K562 (cell line): Measurements from ENCODE around the gene TOX2. TPM values are rescaled to one million over a fixed set of nuclear protein-coding genes. Genes with fewer than 3 reads are reported as not detected.

Source experiments
- ATAC-seq: fragments of 200-7000 bp; cut with Tn5 transposase; 3 replicates; pipeline ENCODE4 v1.9.1; 2020; ENCODE audit warnings: moderate library complexity
- BruUV-seq: library from RNA; stranded (reverse); fragments of 400-500 nt; replicated peaks from 2 replicates; lab custom pipeline; 2021; lab: Mats Ljungman, UMichigan
- CTCF ChIA-PET: fragments of 300-600 bp; formaldehyde crosslinking; extraction: SDS; loops from one replicate; lab custom pipeline; 2021; ENCODE audit warnings: low intra/inter-chr PET ratio; lab: Yijun Ruan, JAX
- POLR2A ChIA-PET: fragments of 300-600, 350-650 bp; sonication (Branson Sonifier 250); formaldehyde crosslinking; extraction: SDS; loops from one replicate; lab custom pipeline; 2021; ENCODE audit warnings: antibody characterized with exemption, inconsistent platforms; lab: Yijun Ruan, JAX
- DNase-seq, 4 experiments: peaks; one replicate each; pipeline versions ENCODE4 v3.0.0 to v3.0.0-alpha.2; 2011 to 2018; ENCODE audit warnings: low spot score in 3 of 4, mixed read lengths in 3 of 4; ENCODE audit errors: extremely low read depth in 1 of 4
- FAIRE-seq: peaks from 2 replicates; lab custom pipeline; 2011; peaks lifted over from hg19 to GRCh38; lab: Jason Lieb, UNC
- H2AFZ ChIP-seq: 2 replicates; pipeline ENCODE4 v1.6.0; 2011; ENCODE audit warnings: low read depth, low read length, control low read depth, inconsistent platforms
- H3K27ac ChIP-seq: fragments of 200-600 bp; 3 replicates; pipeline ENCODE4 v1.8.0; 2011; ENCODE audit warnings: low read depth, mild to moderate bottlenecking, control low read depth, inconsistent platforms, low read length, moderate library complexity, mixed read lengths; ENCODE audit errors: extremely low read depth
- H3K27me3 ChIP-seq, 2 experiments: fragments of 300-600 bp in 1 of 2; 2 replicates in 1 of 2; 3 replicates in 1 of 2; pipeline versions ENCODE4 v1.6.0 to v1.8.0; 2011; ENCODE audit warnings: inconsistent platforms in 2 of 2, low read length in 2 of 2, mild to moderate bottlenecking in 1 of 2, mixed read lengths in 1 of 2, moderate library complexity in 1 of 2; ENCODE audit not compliant: control insufficient read depth in 2 of 2, insufficient read depth in 2 of 2
- H3K36me3 ChIP-seq: fragments of 300-600 bp; 3 replicates; pipeline ENCODE4 v1.8.0; 2011; ENCODE audit warnings: mild to moderate bottlenecking, low read length, inconsistent platforms; ENCODE audit not compliant: control insufficient read depth, insufficient read depth
- H3K4me1 ChIP-seq, 2 experiments: fragments of 200-600 bp in 1 of 2; replicated peaks in 1 of 2; 2 replicates in 1 of 2; 3 replicates in 1 of 2; pipeline versions ENCODE4 v1.5.1 to v1.8.0; 2011; ENCODE audit warnings: inconsistent platforms in 2 of 2, low read length in 2 of 2, mild to moderate bottlenecking in 1 of 2, mixed read lengths in 1 of 2, moderate library complexity in 1 of 2; ENCODE audit not compliant: control insufficient read depth in 2 of 2, insufficient read depth in 2 of 2
- H3K4me2 ChIP-seq: 2 replicates; pipeline ENCODE4 v1.6.1; 2011; ENCODE audit warnings: low read length, control low read depth, inconsistent platforms, mixed read lengths; ENCODE audit not compliant: insufficient read depth
- H3K4me3 ChIP-seq: fragments of 200-600 bp; sonication (generic), shearing (Covaris generic); 2 replicates; pipeline ENCODE4 v1.5.1; 2016; ENCODE audit warnings: control low read depth, inconsistent platforms
- H3K79me2 ChIP-seq: fragments of 200-600 bp; 3 replicates; pipeline ENCODE4 v1.8.0; 2011; ENCODE audit warnings: low read length, inconsistent platforms; ENCODE audit not compliant: control insufficient read depth, insufficient read depth
- H3K9ac ChIP-seq, 2 experiments: 2 replicates each; pipeline versions ENCODE4 v1.6.0 to v1.6.1; 2011; ENCODE audit warnings: low read depth in 2 of 2, low read length in 2 of 2, control low read depth in 1 of 2, inconsistent platforms in 1 of 2, mild to moderate bottlenecking in 1 of 2, mixed read lengths in 1 of 2; ENCODE audit not compliant: insufficient read depth in 1 of 2
- H3K9me1 ChIP-seq: one replicate; pipeline ENCODE4 v1.6.0; 2011; ENCODE audit warnings: inconsistent platforms, mild to moderate bottlenecking, low read length, moderate library complexity; ENCODE audit not compliant: control insufficient read depth, insufficient read depth
- H3K9me3 ChIP-seq: replicated peaks from 2 replicates; pipeline ENCODE4 v1.5.1; 2011; ENCODE audit warnings: low read depth, low read length, inconsistent platforms; ENCODE audit not compliant: control insufficient read depth, insufficient read depth
- H4K20me1 ChIP-seq: replicated peaks from 2 replicates; pipeline ENCODE4 v1.6.1; 2011; ENCODE audit warnings: low read length, inconsistent platforms, mixed read lengths; ENCODE audit not compliant: control insufficient read depth, insufficient read depth
- BDP1 ChIP-seq: IDR thresholded peaks from 3 replicates; pipeline ENCODE4 v1.6.1; 2011; ENCODE audit not compliant: insufficient read length, insufficient read depth
- FOXJ3 ChIP-seq: sonication (generic); formaldehyde crosslinking; IDR thresholded peaks from 2 replicates; pipeline ENCODE4 v1.4.0; 2020; ENCODE audit warnings: mild to moderate bottlenecking, missing genetic modification reagents
- FOXK2 ChIP-seq, 2 experiments: fragments of 450-650 bp; IDR thresholded peaks in 1 of 2; conservative IDR thresholded peaks in 1 of 2; 2 replicates each; pipeline ENCODE4 v1.6.1; 2016; ENCODE audit warnings: low read depth in 2 of 2, mild to moderate bottlenecking in 1 of 2
- IRF2 ChIP-seq: sonication (generic); formaldehyde crosslinking; IDR thresholded peaks from 2 replicates; pipeline ENCODE4 v1.8.1; 2022; ENCODE audit warnings: mild to moderate bottlenecking, missing genetic modification reagents
- PHB2 ChIP-seq: fragments of 450-650 bp; IDR thresholded peaks from 2 replicates; pipeline ENCODE4 v1.6.1; 2017; ENCODE audit warnings: low read depth
- RBFOX2 ChIP-seq: fragments of 200-400 bp; formaldehyde crosslinking; IDR thresholded peaks from 2 replicates; pipeline ENCODE4 v1.6.1; 2017; ENCODE audit warnings: low read depth, mild to moderate bottlenecking, low read length, moderate library complexity
- ZNF12 ChIP-seq: sonication (generic); formaldehyde crosslinking; IDR thresholded peaks from 2 replicates; pipeline ENCODE4 v1.4.0; 2020; ENCODE audit warnings: mild to moderate bottlenecking, missing genetic modification reagents
- ZNF830 ChIP-seq: fragments of 250-450 bp; sonication (Bioruptor Pico); IDR thresholded peaks from 2 replicates; pipeline ENCODE4 v1.5.0; 2021; ENCODE audit warnings: mild to moderate bottlenecking
- WGBS: fragments of 100-300 bp; shearing (Covaris generic); methylation state at CpG from one replicate; pipeline ENCODE4 v1.1.6; 2016; ENCODE audit warnings: low coverage, mixed read lengths; ENCODE audit not compliant: insufficient coverage; ENCODE audit errors: missing lambda C conversion rate; 5-methylcytosine and 5-hydroxymethylcytosine counted together
- in situ Hi-C: fragments of 300-500 bp; cut with MboI; formaldehyde crosslinking; loops from 4 replicates; pipeline ENCODE4 v1.15.0; 2018; ENCODE audit warnings: inconsistent platforms, mixed read lengths
- intact Hi-C: fragments of 100-400 bp; cut with micrococcal nuclease; formaldehyde crosslinking; loops from 2 replicates; pipeline ENCODE4 v1.14.2; 2022
- polyA plus RNA-seq, 8 experiments: library from polyadenylated mRNA; depleted of rRNA in 4 of 8; stranded (reverse) in 5 of 8; unstranded in 3 of 8; fragments of >200 nt; fragmentation: Nextera tagmentation in 2 of 8; fragmentation: Illumina TruSeq in 1 of 8; extraction: Ambion mirVana in 2 of 8; extraction: Trizol in 1 of 8; gene quantifications; 2 replicates each; pipeline versions ENCODE4 v1.2.1 to v1.2.3, GENCODE V29; 2011 to 2014; ENCODE audit warnings: inconsistent platforms in 1 of 8, missing spikeins in 1 of 8
- total RNA-seq, 7 experiments: library from RNA; depleted of rRNA in 6 of 7; stranded (reverse); fragments of >200 nt in 6 of 7; fragmentation: Illumina TruSeq in 2 of 7; extraction: Trizol in 2 of 7; gene quantifications; 2 replicates each; pipeline versions ENCODE4 v1.2.1 to v1.2.3, GENCODE V29; 2011 to 2021; ENCODE audit warnings: low replicate concordance in 1 of 7
- TF ChIP-seq, protein P1 (sequence below): fragments of 450-650 bp; IDR thresholded peaks from 2 replicates; pipeline ENCODE4 v1.6.1; 2016; ENCODE audit warnings: missing biosample characterization, missing genetic modification characterization
- TF ChIP-seq, protein P2 (sequence below): fragments of 200-800 bp; sonication (Bioruptor generic); IDR thresholded peaks from 2 replicates; pipeline ENCODE4 v1.6.1; 2017; ENCODE audit warnings: missing genetic modification characterization, missing compliant biosample characterization

Gene TOX2
- total and polyA plus RNA-seq, 9 of the 15 experiments (the other 6 are each of a cell fraction or from before 2014, with no cell fraction given), result not detected

GRCh38 chr20:43941476-43942200 is 27.0 kb downstream of the TOX2 start:
- no peak for FAIRE-seq
- Histone ChIP-seq H3K36me3 (no peaks in the 10 kb centered on the region), H3K4me2 (no peak overlapping the region), H3K27me3 (peaks cover 0 to 44% of the 10 kb centered on the region in 2 experiments; a peak in 2 of 5 replicates), H3K27ac (no peak overlapping the region), H3K79me2 (no peaks in the 10 kb centered on the region), H3K4me1 (no peaks in the 10 kb centered on the region; a peak in 1 of 5 replicates), H3K4me3 (no peak overlapping the region), H4K20me1 (no peaks in the 10 kb centered on the region), H2AFZ (no peak overlapping the region), H3K9me1 (no peaks in the 10 kb centered on the region), H3K9ac (no peak overlapping the region), H3K9me3 (no peaks in the 10 kb centered on the region)
- 7% methylated on average over 10 of the region's 10 CpGs for WGBS
- ChIA-PET CTCF (no interaction called here), POLR2A (interaction anchor here (1.0 kb wide), 1 partner anchor 23 kb away, joined by 6 read pairs; no protein-coding TSS in a partner anchor)
- no peak for ATAC-seq
- in situ Hi-C loops, result no loop called here
- no peak for DNase-seq
- TF ChIP-seq FOXJ3 (CRISPR knock-in tag) (no peak), RBFOX2 (no peak), FOXK2 (conservative IDR thresholded peaks at IDR 0.05 in 1 of 2, IDR thresholded peaks at IDR 0.05 in 1 of 2; ENCODE audit: low read depth in 2 of 2) (no peak), BDP1 (no peak)
- no TSS peak for BruUV-seq
- intact Hi-C loops, result no loop called here

GRCh38 chr20:43942201-43942590 is 27.5 kb downstream of the TOX2 start:
- H3K9ac ChIP-seq, result no peak overlapping the region
- intact Hi-C loops, result no loop called here
- FAIRE-seq (no peak), ATAC-seq (no peak), DNase-seq (no peak)
- peaks cover 0 to 44% of the 10 kb centered on the region in 2 experiments; a peak in 2 of 5 replicates for H3K27me3 ChIP-seq
- no peaks in the 10 kb centered on the region for H3K9me3 ChIP-seq
- no peak overlapping the region for H3K27ac ChIP-seq
- ChIA-PET POLR2A (interaction anchor here (1.0 kb wide), 1 partner anchor 23 kb away, joined by 6 read pairs; no protein-coding TSS in a partner anchor), CTCF (no interaction called here)
- no peak overlapping the region for H3K4me3 ChIP-seq
- H3K4me1 ChIP-seq, result no peaks in the 10 kb centered on the region; a peak in 1 of 5 replicates
- no TSS peak for BruUV-seq
- H3K9me1 ChIP-seq, result no peaks in the 10 kb centered on the region
- H4K20me1 ChIP-seq, result no peaks in the 10 kb centered on the region
- TF ChIP-seq IRF2 (CRISPR knock-in tag), result no peak
- no peak for TF ChIP-seq PHB2
- TF ChIP-seq, protein P1, sequence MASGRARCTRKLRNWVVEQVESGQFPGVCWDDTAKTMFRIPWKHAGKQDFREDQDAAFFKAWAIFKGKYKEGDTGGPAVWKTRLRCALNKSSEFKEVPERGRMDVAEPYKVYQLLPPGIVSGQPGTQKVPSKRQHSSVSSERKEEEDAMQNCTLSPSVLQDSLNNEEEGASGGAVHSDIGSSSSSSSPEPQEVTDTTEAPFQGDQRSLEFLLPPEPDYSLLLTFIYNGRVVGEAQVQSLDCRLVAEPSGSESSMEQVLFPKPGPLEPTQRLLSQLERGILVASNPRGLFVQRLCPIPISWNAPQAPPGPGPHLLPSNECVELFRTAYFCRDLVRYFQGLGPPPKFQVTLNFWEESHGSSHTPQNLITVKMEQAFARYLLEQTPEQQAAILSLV (tag), result no peak
- no peak for TF ChIP-seq ZNF12
- TF ChIP-seq, protein P2, sequence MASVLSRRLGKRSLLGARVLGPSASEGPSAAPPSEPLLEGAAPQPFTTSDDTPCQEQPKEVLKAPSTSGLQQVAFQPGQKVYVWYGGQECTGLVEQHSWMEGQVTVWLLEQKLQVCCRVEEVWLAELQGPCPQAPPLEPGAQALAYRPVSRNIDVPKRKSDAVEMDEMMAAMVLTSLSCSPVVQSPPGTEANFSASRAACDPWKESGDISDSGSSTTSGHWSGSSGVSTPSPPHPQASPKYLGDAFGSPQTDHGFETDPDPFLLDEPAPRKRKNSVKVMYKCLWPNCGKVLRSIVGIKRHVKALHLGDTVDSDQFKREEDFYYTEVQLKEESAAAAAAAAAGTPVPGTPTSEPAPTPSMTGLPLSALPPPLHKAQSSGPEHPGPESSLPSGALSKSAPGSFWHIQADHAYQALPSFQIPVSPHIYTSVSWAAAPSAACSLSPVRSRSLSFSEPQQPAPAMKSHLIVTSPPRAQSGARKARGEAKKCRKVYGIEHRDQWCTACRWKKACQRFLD, result peak; percentile 9; the same call in 1 of the 2 replicates
- no peak for TF ChIP-seq ZNF830 (CRISPR knock-in tag)
- no peaks in the 10 kb centered on the region for H3K36me3 ChIP-seq
- 7% methylated on average over 1 of the region's 1 CpG for WGBS
- no peak overlapping the region for H2AFZ ChIP-seq
- H3K4me2 ChIP-seq, result no peak overlapping the region
- no peaks in the 10 kb centered on the region for H3K79me2 ChIP-seq
- in situ Hi-C loops, result no loop called here
